ENCODE data around the gene RRAD. TPM values are rescaled to one million over a fixed set of nuclear protein-coding genes. Genes with fewer than 3 reads are reported as not detected.

RRAD gene
- total and polyA plus RNA-seq, 2 of the 4 experiments (the other 2 are of a cell fraction) = 1.3 to 2.1 TPM

GRCh38 chr16:66888647-66889615 is 36.4 kb downstream of the RRAD start:
- Histone ChIP-seq H3K4me3 (ENCODE audit: insufficient read depth, low read depth, low read length) (no peak overlapping the region), H3K56ac (ENCODE audit: extremely low read depth, insufficient read depth, low read length) (no peak overlapping the region), H2AFZ (replicated peaks; ENCODE audit: low read length, poor library complexity) (no peak overlapping the region), H2AK9ac (replicated peaks; ENCODE audit: low read depth, low read length, poor library complexity) (no peak overlapping the region), H2BK20ac (ENCODE audit: low read depth, low read length) (no peak overlapping the region), H4K91ac (ENCODE audit: insufficient read depth, low read depth, low read length) (no peak overlapping the region), H3K9me3 (ENCODE audit: control insufficient read depth, insufficient read depth, low read length) (no peaks in the 10 kb centered on the region), H3K4me2 (ENCODE audit: low read depth, low read length) (no peak overlapping the region), H3K36me3 (ENCODE audit: control insufficient read depth, insufficient read depth, low read length) (peaks cover 19% of the 10 kb centered on the region), H4K20me1 (ENCODE audit: insufficient read depth, low read length) (peaks cover 10% of the 10 kb centered on the region; the same call in 1 of the 2 replicates), H4K5ac (ENCODE audit: low read depth, low read length) (no peak overlapping the region), H3K79me1 (ENCODE audit: low read depth in 1 of 2, low read length in 2 of 2) (peaks cover 4 to 23% of the 10 kb centered on the region in 2 experiments; a peak in 2 of 4 replicates), H3K9ac (ENCODE audit: low read depth, low read length) (no peak overlapping the region), H2AK5ac (ENCODE audit: low read depth, low read length) (no peak overlapping the region), H3K4ac (ENCODE audit: low read depth, low read length) (no peak overlapping the region), H3K27ac (ENCODE audit: insufficient read depth, low read length) (no peak overlapping the region), H2BK15ac (ENCODE audit: low read depth, low read length) (no peak overlapping the region), H3K9me1 (ENCODE audit: insufficient read depth, low read length) (peaks cover 13% of the 10 kb centered on the region), H2BK120ac (ENCODE audit: low read depth, low read length) (no peak overlapping the region), H3K23ac (ENCODE audit: low read depth, low read length) (no peak overlapping the region), H3K27me3 (ENCODE audit: control insufficient read depth, insufficient read depth, low read length) (no peaks in the 10 kb centered on the region), H4K8ac (ENCODE audit: low read depth in 2 of 2, low read length in 2 of 2) (no peak overlapping the region), H2BK5ac (ENCODE audit: low read depth, low read length, poor library complexity, severe bottlenecking) (no peak overlapping the region), H3K18ac (ENCODE audit: low read depth, low read length) (no peak overlapping the region), H3K14ac (replicated peaks; ENCODE audit: low read depth, low read length) (no peak overlapping the region), H3K4me1 (ENCODE audit: control insufficient read depth, insufficient read depth, low read length) (peaks cover 15% of the 10 kb centered on the region)
- CTCF ChIA-PET = no interaction called here
- POLR2A ChIA-PET (ENCODE audit: unreplicated experiment) = no interaction called here
- ATAC-seq (ENCODE audit: low read depth) (no peak), DNase-seq (no peak)
- dilution Hi-C loops (cut with HindIII; ENCODE audit: low sequenced_read_pairs, unreplicated experiment) = no loop called here
- in situ Hi-C loops (cut with MboI; ENCODE audit: low sequenced_read_pairs) = no loop called here
- TF ChIP-seq CEBPB (IDR thresholded peaks at IDR 0.05; ENCODE audit: low read depth, low read length) = no peak
- no peak for TF ChIP-seq RCOR1 (IDR thresholded peaks at IDR 0.05; ENCODE audit: insufficient replicate concordance, low read length)
- TF ChIP-seq SMC3 (IDR thresholded peaks at IDR 0.05; ENCODE audit: low read depth, low read length) = no peak
- TF ChIP-seq CHD1 (IDR thresholded peaks at IDR 0.05; ENCODE audit: low read depth, low read length) = no peak
- TF ChIP-seq BHLHE40 (IDR thresholded peaks at IDR 0.05; ENCODE audit: low read depth, low read length) = no peak
- 100% methylated on average over 1 of the region's 6 CpGs; no CpG with 5 or more reads in 1 of the 2 experiments for WGBS, 2 experiments (ENCODE audit: extremely low coverage in 2 of 2, insufficient read length in 1 of 2)
- BruUV-seq (replicated peaks) = no TSS peak
- intact Hi-C loops (cut with micrococcal nuclease) = no loop called here

Data from IMR-90 (cell line).